GM21528 (cell line): ENCODE data around the gene CFAP221.
A peak's percentile ranks its signal among the peaks of the same experiment; 100 is the strongest.

Experiments
- ATAC-seq: cut with Tn5 transposase; IDR thresholded peaks from one replicate; pipeline ENCODE4 v1.9.1; 2021; ENCODE audit warnings: mild to moderate bottlenecking, moderate library complexity; ENCODE audit not compliant: unreplicated experiment, low FRiP score

CFAP221 gene

GRCh38 chr2:119536211-119536610, 8.0 kb upstream of the CFAP221 start:
- no peak for ATAC-seq

- ATAC-seq = no peak
Measured at GRCh38 chr2:119536707-119537106, 7.5 kb upstream of the CFAP221 start.

GRCh38 chr2:119537792-119538191, 6.5 kb upstream of the CFAP221 start:
- no peak for ATAC-seq

- ATAC-seq = no peak
Measured at GRCh38 chr2:119541476-119541875, 2.8 kb upstream of the CFAP221 start.

- ATAC-seq = no peak
Measured at GRCh38 chr2:119544939-119545475, 758 bp downstream of the CFAP221 start.

- ATAC-seq = no peak
Measured at GRCh38 chr2:119545754-119546446, 1.7 kb downstream of the CFAP221 start.

- ATAC-seq = no peak
Measured at GRCh38 chr2:119546447-119546767, 2.2 kb downstream of the CFAP221 start.

- no peak for ATAC-seq
Measured at GRCh38 chr2:119548516-119549120, 4.4 kb downstream of the CFAP221 start.

- no peak for ATAC-seq
Measured at GRCh38 chr2:119549241-119549640, 5.0 kb downstream of the CFAP221 start.

GRCh38 chr2:119550346-119550745, 6.1 kb downstream of the CFAP221 start:
- no peak for ATAC-seq

- no peak for ATAC-seq
Measured at GRCh38 chr2:119550856-119551255, 6.6 kb downstream of the CFAP221 start.

GRCh38 chr2:119552902-119553301, 8.7 kb downstream of the CFAP221 start:
- ATAC-seq = no peak

- ATAC-seq = no peak
Measured at GRCh38 chr2:119553687-119554344, 9.6 kb downstream of the CFAP221 start.

- ATAC-seq = no peak
Measured at GRCh38 chr2:119565481-119565880, 21.2 kb downstream of the CFAP221 start.

GRCh38 chr2:119567292-119567691, 23.0 kb downstream of the CFAP221 start:
- ATAC-seq = no peak

GRCh38 chr2:119574108-119574815, 30.0 kb downstream of the CFAP221 start:
- ATAC-seq = peak; percentile 96

- ATAC-seq = no peak
Measured at GRCh38 chr2:119574864-119575263, 30.6 kb downstream of the CFAP221 start.

- ATAC-seq = no peak
Measured at GRCh38 chr2:119575439-119575838, 31.2 kb downstream of the CFAP221 start.

- ATAC-seq = no peak
Measured at GRCh38 chr2:119579424-119580295, 35.4 kb downstream of the CFAP221 start.

- no peak for ATAC-seq
Measured at GRCh38 chr2:119580550-119581072, 36.4 kb downstream of the CFAP221 start.
